ENCODE measurements around the gene MAML2.

MAML2 gene

GRCh38 chr11:96152623-96153022 is 190.4 kb downstream of the MAML2 start:
- no peak overlapping the region for H3K27ac ChIP-seq (ENCODE audit: low read depth, low read length, severe bottlenecking)

DNA sequence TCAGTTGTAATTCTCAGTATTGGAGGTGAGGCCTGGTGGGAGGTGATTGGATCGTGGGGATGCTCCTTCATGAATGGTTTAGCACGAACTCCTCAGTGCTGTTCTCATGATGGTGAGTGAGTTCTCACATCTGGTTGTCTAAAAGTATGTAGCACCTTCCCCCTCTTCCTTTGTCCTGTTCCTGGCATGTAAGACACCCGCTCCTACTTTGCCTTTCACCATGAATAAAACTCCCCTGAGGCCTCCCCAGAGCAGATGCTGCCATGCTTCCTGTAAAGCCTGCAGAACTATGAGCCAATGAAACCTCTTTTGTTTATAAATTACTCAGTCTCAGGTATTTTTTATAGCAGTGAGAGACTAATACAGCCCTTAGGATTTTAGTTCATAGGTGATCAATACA is 191.5 kb downstream of the MAML2 start:
- Histone ChIP-seq H3K36me3 (ENCODE audit: control insufficient read depth, insufficient read depth, low read length) (peaks cover 3% of the 10 kb centered on the region), H3K4me1 (ENCODE audit: control insufficient read depth, insufficient read depth, low read length, poor library complexity, severe bottlenecking) (peaks cover 44% of the 10 kb centered on the region), H3K9me3 (ENCODE audit: control insufficient read depth, low read length) (no peaks in the 10 kb centered on the region), H3K4me3 (ENCODE audit: extremely low read depth, insufficient read depth, low read length, poor library complexity, severe bottlenecking) (no peak overlapping the region), H3K27ac (ENCODE audit: low read depth, low read length, severe bottlenecking) (no peak overlapping the region)
- WGBS, 2 experiments (ENCODE audit: insufficient coverage in 2 of 2), result 83% methylated on average over 1 of the region's 3 CpGs; no CpG with 5 or more reads in 1 of the 2 experiments

More at GRCh38 chr11:96152623-96153022, 190.4 kb downstream of the MAML2 start:
- no peaks in the 10 kb centered on the region for H3K9me3 ChIP-seq (ENCODE audit: control insufficient read depth, low read length)
- WGBS, 2 experiments (ENCODE audit: insufficient coverage in 2 of 2), result 82% methylated on average over 1 of the region's 1 CpG; no CpG with 5 or more reads in 1 of the 2 experiments
- H3K4me3 ChIP-seq (ENCODE audit: extremely low read depth, insufficient read depth, low read length, poor library complexity, severe bottlenecking), result no peak overlapping the region
- peaks cover 3% of the 10 kb centered on the region for H3K36me3 ChIP-seq (ENCODE audit: control insufficient read depth, insufficient read depth, low read length)
- H3K4me1 ChIP-seq (ENCODE audit: control insufficient read depth, insufficient read depth, low read length, poor library complexity, severe bottlenecking), result peaks cover 54% of the 10 kb centered on the region

GRCh38 chr11:96150609-96151008 is 192.4 kb downstream of the MAML2 start:
- Histone ChIP-seq H3K4me1 (ENCODE audit: control insufficient read depth, insufficient read depth, low read length, poor library complexity, severe bottlenecking) (peaks cover 38% of the 10 kb centered on the region), H3K4me3 (ENCODE audit: extremely low read depth, insufficient read depth, low read length, poor library complexity, severe bottlenecking) (no peak overlapping the region), H3K9me3 (ENCODE audit: control insufficient read depth, low read length) (no peaks in the 10 kb centered on the region), H3K27ac (ENCODE audit: low read depth, low read length, severe bottlenecking) (peak overlapping the region; percentile 47), H3K36me3 (ENCODE audit: control insufficient read depth, insufficient read depth, low read length) (peaks cover 3% of the 10 kb centered on the region)
- 96 to 98% methylated on average over 3 to 4 of the region's 4 CpGs for WGBS, 2 experiments (ENCODE audit: insufficient coverage in 2 of 2)

DNA sequence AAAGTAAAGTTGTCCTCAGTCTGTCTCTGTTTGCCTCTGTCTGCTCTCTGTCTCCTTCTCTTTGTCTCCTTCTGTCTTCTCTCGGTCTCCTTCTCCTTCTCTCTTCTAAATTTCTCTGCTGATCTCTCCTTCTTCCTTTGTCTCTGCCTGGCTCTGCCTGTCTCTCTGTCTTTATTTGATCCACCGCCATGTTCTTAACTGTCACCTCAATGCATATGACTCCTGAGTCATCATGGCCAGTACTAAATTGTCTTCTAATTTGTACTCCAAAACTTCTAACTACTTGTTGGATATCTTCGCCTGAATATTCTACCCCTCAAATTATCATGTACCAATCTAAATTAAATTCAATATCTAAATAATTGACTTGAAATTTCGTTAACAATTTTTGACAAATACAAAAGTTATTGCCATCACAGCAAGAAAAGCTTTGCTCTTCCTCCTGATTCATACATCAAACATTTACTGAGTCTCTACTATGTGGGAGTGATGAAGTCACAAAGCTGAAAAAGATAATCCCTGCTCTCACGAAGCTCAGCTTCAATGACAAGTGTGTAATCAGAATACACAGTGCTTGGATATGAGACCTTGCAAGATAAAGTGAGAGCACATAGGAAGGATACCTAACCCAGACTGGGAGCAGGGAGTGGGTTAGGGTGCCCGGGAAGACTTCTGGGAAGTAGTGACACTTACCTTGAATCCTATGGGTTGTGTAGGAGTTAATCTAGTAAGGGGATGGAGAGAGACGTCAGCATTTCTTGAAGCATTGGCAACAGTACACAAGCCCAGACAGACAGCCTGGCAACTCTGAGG is 193.0 kb downstream of the MAML2 start:
- Histone ChIP-seq H3K4me1 (ENCODE audit: control insufficient read depth, insufficient read depth, low read length, poor library complexity, severe bottlenecking) (peaks cover 34% of the 10 kb centered on the region), H3K27ac (ENCODE audit: low read depth, low read length, severe bottlenecking) (peak overlapping the region; percentile 47), H3K9me3 (ENCODE audit: control insufficient read depth, low read length) (no peaks in the 10 kb centered on the region), H3K36me3 (ENCODE audit: control insufficient read depth, insufficient read depth, low read length) (peaks cover 3% of the 10 kb centered on the region), H3K4me3 (ENCODE audit: extremely low read depth, insufficient read depth, low read length, poor library complexity, severe bottlenecking) (no peak overlapping the region)
- WGBS, 2 experiments (ENCODE audit: insufficient coverage in 2 of 2), result 90 to 93% methylated on average over 5 to 6 of the region's 7 CpGs

- Histone ChIP-seq H3K27ac (ENCODE audit: low read depth, low read length, severe bottlenecking) (no peak overlapping the region), H3K4me1 (ENCODE audit: control insufficient read depth, insufficient read depth, low read length, poor library complexity, severe bottlenecking) (peaks cover 30% of the 10 kb centered on the region), H3K9me3 (ENCODE audit: control insufficient read depth, low read length) (no peaks in the 10 kb centered on the region), H3K4me3 (ENCODE audit: extremely low read depth, insufficient read depth, low read length, poor library complexity, severe bottlenecking) (no peak overlapping the region), H3K36me3 (ENCODE audit: control insufficient read depth, insufficient read depth, low read length) (peaks cover 3% of the 10 kb centered on the region)
- 89 to 96% methylated on average over 5 of the region's 6 CpGs for WGBS, 2 experiments (ENCODE audit: insufficient coverage in 2 of 2)
Observed at GRCh38 chr11:96147906-96148486, 195.0 kb downstream of the MAML2 start.

- Histone ChIP-seq H3K9me3 (ENCODE audit: control insufficient read depth, low read length) (no peaks in the 10 kb centered on the region), H3K27ac (ENCODE audit: low read depth, low read length, severe bottlenecking) (no peak overlapping the region), H3K36me3 (ENCODE audit: control insufficient read depth, insufficient read depth, low read length) (peaks cover 6% of the 10 kb centered on the region), H3K4me3 (ENCODE audit: extremely low read depth, insufficient read depth, low read length, poor library complexity, severe bottlenecking) (no peak overlapping the region), H3K4me1 (ENCODE audit: control insufficient read depth, insufficient read depth, low read length, poor library complexity, severe bottlenecking) (peaks cover 30% of the 10 kb centered on the region)
- WGBS, 2 experiments (ENCODE audit: insufficient coverage in 2 of 2), result 80% methylated on average over 1 of the region's 2 CpGs; no CpG with 5 or more reads in 1 of the 2 experiments
Observed at GRCh38 chr11:96147186-96147585, 195.8 kb downstream of the MAML2 start.

DNA sequence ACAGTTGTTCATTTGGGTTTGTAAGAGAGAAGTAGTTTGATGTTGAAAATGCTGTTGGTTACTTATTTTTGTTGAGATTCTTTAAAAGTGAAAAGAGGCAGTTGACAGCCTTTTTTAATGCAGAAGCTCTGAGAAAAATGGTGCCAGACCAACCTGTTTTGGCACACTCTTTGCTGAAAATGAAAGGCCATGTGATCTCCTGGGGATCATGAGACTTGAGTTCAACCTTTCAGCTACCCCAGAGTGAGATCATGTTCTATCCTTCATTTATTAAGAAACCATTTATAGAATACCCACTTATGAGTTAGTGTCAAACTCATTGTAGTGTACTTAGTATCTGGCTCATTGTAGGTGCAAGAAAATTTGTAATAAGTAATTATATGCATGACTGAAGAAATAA is 196.2 kb downstream of the MAML2 start:
- Histone ChIP-seq H3K9me3 (ENCODE audit: control insufficient read depth, low read length) (no peaks in the 10 kb centered on the region), H3K4me3 (ENCODE audit: extremely low read depth, insufficient read depth, low read length, poor library complexity, severe bottlenecking) (no peak overlapping the region), H3K27ac (ENCODE audit: low read depth, low read length, severe bottlenecking) (no peak overlapping the region), H3K4me1 (ENCODE audit: control insufficient read depth, insufficient read depth, low read length, poor library complexity, severe bottlenecking) (peaks cover 30% of the 10 kb centered on the region), H3K36me3 (ENCODE audit: control insufficient read depth, insufficient read depth, low read length) (peaks cover 6% of the 10 kb centered on the region)

- H3K9me3 ChIP-seq (ENCODE audit: control insufficient read depth, low read length), result no peaks in the 10 kb centered on the region
- 90% methylated on average over 2 to 4 of the region's 4 CpGs for WGBS, 2 experiments (ENCODE audit: insufficient coverage in 2 of 2)
- H3K36me3 ChIP-seq (ENCODE audit: control insufficient read depth, insufficient read depth, low read length), result peaks cover 6% of the 10 kb centered on the region
- H3K27ac ChIP-seq (ENCODE audit: low read depth, low read length, severe bottlenecking), result no peak overlapping the region
- H3K4me3 ChIP-seq (ENCODE audit: extremely low read depth, insufficient read depth, low read length, poor library complexity, severe bottlenecking), result no peak overlapping the region
- H3K4me1 ChIP-seq (ENCODE audit: control insufficient read depth, insufficient read depth, low read length, poor library complexity, severe bottlenecking), result peaks cover 24% of the 10 kb centered on the region
Observed at GRCh38 chr11:96145163-96145585, 197.8 kb downstream of the MAML2 start.

- H3K36me3 ChIP-seq (ENCODE audit: control insufficient read depth, insufficient read depth, low read length), result peaks cover 6% of the 10 kb centered on the region
- no peaks in the 10 kb centered on the region for H3K9me3 ChIP-seq (ENCODE audit: control insufficient read depth, low read length)
- peaks cover 18% of the 10 kb centered on the region for H3K4me1 ChIP-seq (ENCODE audit: control insufficient read depth, insufficient read depth, low read length, poor library complexity, severe bottlenecking)
- H3K27ac ChIP-seq (ENCODE audit: low read depth, low read length, severe bottlenecking), result no peak overlapping the region
- no peak overlapping the region for H3K4me3 ChIP-seq (ENCODE audit: extremely low read depth, insufficient read depth, low read length, poor library complexity, severe bottlenecking)
- 100% methylated on average over 1 of the region's 2 CpGs; no CpG with 5 or more reads in 1 of the 2 experiments for WGBS, 2 experiments (ENCODE audit: insufficient coverage in 2 of 2)
Observed at GRCh38 chr11:96144553-96144952, 198.4 kb downstream of the MAML2 start.

DNA sequence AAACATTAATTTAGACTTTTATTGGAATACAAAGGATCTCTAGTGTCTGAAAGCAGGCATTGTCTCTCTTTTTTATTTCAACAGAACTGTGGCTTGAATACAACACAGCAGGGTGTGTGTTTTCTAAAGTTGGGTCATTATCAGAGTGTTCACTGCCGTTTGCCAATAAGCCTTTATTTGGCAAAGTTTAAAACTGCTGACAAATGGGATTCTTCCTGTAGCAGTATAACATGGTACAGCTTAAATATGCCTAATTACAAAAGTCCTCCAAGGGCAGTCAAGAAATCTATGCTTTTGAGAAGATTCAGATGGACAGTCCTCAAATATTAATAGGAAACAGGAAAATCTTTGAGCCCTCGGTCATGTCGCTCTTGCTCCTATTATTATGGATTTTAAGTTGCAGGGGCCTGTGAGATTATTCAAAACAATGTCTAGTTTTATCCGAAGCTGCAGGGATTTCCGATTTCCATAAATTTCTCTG is 199.9 kb downstream of the MAML2 start:
- H3K27ac ChIP-seq (ENCODE audit: low read depth, low read length, severe bottlenecking), result no peak overlapping the region
- H3K4me1 ChIP-seq (ENCODE audit: control insufficient read depth, insufficient read depth, low read length, poor library complexity, severe bottlenecking), result peaks cover 12% of the 10 kb centered on the region
- H3K4me3 ChIP-seq (ENCODE audit: extremely low read depth, insufficient read depth, low read length, poor library complexity, severe bottlenecking), result no peak overlapping the region
- H3K9me3 ChIP-seq (ENCODE audit: control insufficient read depth, low read length), result no peaks in the 10 kb centered on the region
- peaks cover 3% of the 10 kb centered on the region for H3K36me3 ChIP-seq (ENCODE audit: control insufficient read depth, insufficient read depth, low read length)
- 79 to 100% methylated on average over 2 to 3 of the region's 5 CpGs for WGBS, 2 experiments (ENCODE audit: insufficient coverage in 2 of 2)

- 97 to 98% methylated on average over 5 of the region's 9 CpGs for WGBS, 2 experiments (ENCODE audit: insufficient coverage in 2 of 2)
Observed at GRCh38 chr11:96141626-96142025, 201.4 kb downstream of the MAML2 start.

More at GRCh38 chr11:96141626-96142025, 201.4 kb downstream of the MAML2 start:
- Histone ChIP-seq H3K9me3 (ENCODE audit: control insufficient read depth, low read length) (no peaks in the 10 kb centered on the region), H3K27ac (ENCODE audit: low read depth, low read length, severe bottlenecking) (no peak overlapping the region), H3K4me1 (ENCODE audit: control insufficient read depth, insufficient read depth, low read length, poor library complexity, severe bottlenecking) (peaks cover 8% of the 10 kb centered on the region), H3K4me3 (ENCODE audit: extremely low read depth, insufficient read depth, low read length, poor library complexity, severe bottlenecking) (no peak overlapping the region), H3K36me3 (ENCODE audit: control insufficient read depth, insufficient read depth, low read length) (peaks cover 3% of the 10 kb centered on the region)

Data from mesodermal cell (in vitro differentiated cells).